ENCODE data around the gene ZNF335. TPM values are rescaled to one million over a fixed set of nuclear protein-coding genes. Genes with fewer than 3 reads are reported as not detected.
A peak's percentile ranks its signal among the peaks of the same experiment; 100 is the strongest.

The ZNF335 gene
- total and polyA plus RNA-seq, 2 of the 13 experiments (the other 11 are each of a cell fraction or from before 2014, with no cell fraction given), result 9.7 to 13.7 TPM

DNA sequence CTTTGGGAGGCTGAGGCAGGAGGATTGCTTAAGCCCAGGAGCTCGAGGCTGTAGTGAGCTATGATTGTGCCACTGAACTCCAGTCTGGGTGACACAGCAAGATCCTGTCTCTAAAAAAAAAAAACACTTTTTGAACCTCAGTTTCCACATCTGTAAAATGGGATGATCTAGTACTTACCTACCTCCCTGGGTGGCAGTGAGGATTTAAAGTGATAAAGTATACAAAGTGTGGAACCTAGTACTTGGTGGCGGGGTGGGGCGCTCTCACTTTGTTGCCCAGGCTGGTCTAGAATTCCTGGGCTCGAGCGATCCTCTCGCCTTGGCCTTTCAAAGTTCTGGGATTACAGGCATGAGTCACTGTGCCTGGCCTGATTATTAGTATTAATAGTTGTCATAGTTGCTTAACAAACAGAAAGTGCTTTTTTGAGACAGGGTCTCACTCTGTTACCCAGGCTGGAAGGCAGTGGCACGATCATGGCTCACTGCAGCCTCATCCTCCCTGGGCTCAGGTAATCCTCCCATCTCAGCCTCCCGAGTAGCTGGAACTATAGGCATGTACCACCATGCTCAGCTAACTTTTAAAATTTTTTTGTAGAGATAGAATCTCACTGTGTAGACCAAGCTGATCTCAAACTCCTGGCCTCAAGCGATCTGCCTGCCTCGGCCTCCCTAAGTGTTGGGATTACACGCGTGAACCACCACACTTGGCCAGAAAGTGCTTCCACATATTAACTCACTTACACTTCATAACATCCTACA, 53.0 kb downstream of the ZNF335 start (continued):
- TF ChIP-seq, protein P1, sequence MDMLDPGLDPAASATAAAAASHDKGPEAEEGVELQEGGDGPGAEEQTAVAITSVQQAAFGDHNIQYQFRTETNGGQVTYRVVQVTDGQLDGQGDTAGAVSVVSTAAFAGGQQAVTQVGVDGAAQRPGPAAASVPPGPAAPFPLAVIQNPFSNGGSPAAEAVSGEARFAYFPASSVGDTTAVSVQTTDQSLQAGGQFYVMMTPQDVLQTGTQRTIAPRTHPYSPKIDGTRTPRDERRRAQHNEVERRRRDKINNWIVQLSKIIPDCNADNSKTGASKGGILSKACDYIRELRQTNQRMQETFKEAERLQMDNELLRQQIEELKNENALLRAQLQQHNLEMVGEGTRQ (IDR thresholded peaks at IDR 0.05; ENCODE audit: low read depth, low read length), result no peak
- TF ChIP-seq, protein P1 (CRISPR knock-in tag; IDR thresholded peaks at IDR 0.05; ENCODE audit: borderline replicate concordance), result no peak
- TF ChIP-seq HDAC6 (IDR thresholded peaks at IDR 0.05; ENCODE audit: low read depth, low read length), result peak; percentile 40; the same call in 1 of the 2 replicates
- TF ChIP-seq, protein P2, sequence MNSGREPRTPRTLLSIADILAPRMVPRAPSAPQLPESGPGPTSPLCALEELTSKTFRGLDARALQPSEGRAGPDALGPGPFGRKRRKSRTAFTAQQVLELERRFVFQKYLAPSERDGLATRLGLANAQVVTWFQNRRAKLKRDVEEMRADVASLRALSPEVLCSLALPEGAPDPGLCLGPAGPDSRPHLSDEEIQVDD (CRISPR knock-in tag; IDR thresholded peaks at IDR 0.05; ENCODE audit: borderline replicate concordance), result no peak
- no peak for TF ChIP-seq ZNF552 (CRISPR knock-in tag; IDR thresholded peaks at IDR 0.05; ENCODE audit: borderline replicate concordance)
- no peak for TF ChIP-seq ZNF432 (CRISPR knock-in tag; IDR thresholded peaks at IDR 0.05; ENCODE audit: borderline replicate concordance)
- TF ChIP-seq RCOR2 (CRISPR knock-in tag; IDR thresholded peaks at IDR 0.05), result peak; percentile 76
- no peak for TF ChIP-seq RFXANK (CRISPR knock-in tag; IDR thresholded peaks at IDR 0.05)
- TF ChIP-seq, protein P3, sequence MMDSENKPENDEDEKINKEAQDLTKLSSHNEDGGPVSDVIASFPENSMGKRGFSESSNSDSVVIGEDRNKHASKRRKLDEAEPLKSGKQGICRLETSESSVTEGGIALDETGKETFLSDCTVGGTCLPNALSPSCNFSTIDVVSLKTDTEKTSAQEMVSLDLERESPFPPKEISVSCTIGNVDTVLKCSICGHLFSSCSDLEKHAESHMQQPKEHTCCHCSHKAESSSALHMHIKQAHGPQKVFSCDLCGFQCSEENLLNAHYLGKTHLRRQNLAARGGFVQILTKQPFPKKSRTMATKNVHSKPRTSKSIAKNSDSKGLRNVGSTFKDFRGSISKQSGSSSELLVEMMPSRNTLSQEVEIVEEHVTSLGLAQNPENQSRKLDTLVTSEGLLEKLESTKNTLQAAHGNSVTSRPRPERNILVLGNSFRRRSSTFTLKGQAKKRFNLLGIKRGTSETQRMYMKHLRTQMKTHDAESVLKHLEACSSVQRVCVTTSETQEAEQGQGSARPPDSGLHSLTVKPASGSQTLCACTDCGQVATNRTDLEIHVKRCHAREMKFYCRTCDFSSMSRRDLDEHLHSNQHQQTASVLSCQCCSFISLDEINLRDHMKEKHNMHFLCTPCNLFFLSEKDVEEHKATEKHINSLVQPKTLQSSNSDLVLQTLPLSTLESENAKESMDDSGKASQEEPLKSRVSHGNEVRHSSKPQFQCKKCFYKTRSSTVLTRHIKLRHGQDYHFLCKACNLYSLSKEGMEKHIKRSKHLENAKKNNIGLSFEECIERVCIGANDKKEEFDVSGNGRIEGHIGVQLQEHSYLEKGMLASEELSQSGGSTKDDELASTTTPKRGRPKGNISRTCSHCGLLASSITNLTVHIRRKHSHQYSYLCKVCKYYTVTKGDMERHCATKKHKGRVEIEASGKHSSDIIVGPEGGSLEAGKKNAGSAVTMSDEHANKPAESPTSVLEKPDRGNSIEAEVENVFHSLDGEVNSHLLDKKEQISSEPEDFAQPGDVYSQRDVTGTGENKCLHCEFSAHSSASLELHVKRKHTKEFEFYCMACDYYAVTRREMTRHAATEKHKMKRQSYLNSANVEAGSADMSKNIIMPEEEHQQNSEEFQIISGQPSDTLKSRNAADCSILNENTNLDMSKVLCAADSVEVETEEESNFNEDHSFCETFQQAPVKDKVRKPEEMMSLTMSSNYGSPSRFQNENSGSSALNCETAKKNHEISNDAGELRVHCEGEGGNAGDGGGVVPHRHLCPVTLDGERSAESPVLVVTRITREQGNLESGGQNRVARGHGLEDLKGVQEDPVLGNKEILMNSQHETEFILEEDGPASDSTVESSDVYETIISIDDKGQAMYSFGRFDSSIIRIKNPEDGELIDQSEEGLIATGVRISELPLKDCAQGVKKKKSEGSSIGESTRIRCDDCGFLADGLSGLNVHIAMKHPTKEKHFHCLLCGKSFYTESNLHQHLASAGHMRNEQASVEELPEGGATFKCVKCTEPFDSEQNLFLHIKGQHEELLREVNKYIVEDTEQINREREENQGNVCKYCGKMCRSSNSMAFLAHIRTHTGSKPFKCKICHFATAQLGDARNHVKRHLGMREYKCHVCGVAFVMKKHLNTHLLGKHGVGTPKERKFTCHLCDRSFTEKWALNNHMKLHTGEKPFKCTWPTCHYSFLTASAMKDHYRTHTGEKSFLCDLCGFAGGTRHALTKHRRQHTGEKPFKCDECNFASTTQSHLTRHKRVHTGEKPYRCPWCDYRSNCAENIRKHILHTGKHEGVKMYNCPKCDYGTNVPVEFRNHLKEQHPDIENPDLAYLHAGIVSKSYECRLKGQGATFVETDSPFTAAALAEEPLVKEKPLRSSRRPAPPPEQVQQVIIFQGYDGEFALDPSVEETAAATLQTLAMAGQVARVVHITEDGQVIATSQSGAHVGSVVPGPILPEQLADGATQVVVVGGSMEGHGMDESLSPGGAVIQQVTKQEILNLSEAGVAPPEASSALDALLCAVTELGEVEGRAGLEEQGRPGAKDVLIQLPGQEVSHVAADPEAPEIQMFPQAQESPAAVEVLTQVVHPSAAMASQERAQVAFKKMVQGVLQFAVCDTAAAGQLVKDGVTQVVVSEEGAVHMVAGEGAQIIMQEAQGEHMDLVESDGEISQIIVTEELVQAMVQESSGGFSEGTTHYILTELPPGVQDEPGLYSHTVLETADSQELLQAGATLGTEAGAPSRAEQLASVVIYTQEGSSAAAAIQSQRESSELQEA (CRISPR knock-in tag; IDR thresholded peaks at IDR 0.05; ENCODE audit: not compliant biosample characterization), result no peak
- no peak for TF ChIP-seq ZNF10 (CRISPR knock-in tag; IDR thresholded peaks at IDR 0.05; ENCODE audit: borderline replicate concordance, low read depth)
- no peak for TF ChIP-seq TSC22D2 (CRISPR knock-in tag; IDR thresholded peaks at IDR 0.05; ENCODE audit: borderline replicate concordance)
- TF ChIP-seq ZNF33B (CRISPR knock-in tag; IDR thresholded peaks at IDR 0.05), result no peak
- TF ChIP-seq ZNF382 (CRISPR knock-in tag; IDR thresholded peaks at IDR 0.05; ENCODE audit: borderline replicate concordance), result no peak
- peak; percentile 21; the same call in 1 of the 2 replicates for TF ChIP-seq PITX1 (CRISPR knock-in tag; IDR thresholded peaks at IDR 0.05)
- no peak for TF ChIP-seq KLF9 (CRISPR knock-in tag; IDR thresholded peaks at IDR 0.05; ENCODE audit: low read depth)
- TF ChIP-seq MEIS1 (CRISPR knock-in tag; IDR thresholded peaks at IDR 0.05; ENCODE audit: borderline replicate concordance), result no peak
- TF ChIP-seq CENPT (CRISPR knock-in tag; IDR thresholded peaks at IDR 0.05; ENCODE audit: low read depth), result no peak
- TF ChIP-seq, protein P4, sequence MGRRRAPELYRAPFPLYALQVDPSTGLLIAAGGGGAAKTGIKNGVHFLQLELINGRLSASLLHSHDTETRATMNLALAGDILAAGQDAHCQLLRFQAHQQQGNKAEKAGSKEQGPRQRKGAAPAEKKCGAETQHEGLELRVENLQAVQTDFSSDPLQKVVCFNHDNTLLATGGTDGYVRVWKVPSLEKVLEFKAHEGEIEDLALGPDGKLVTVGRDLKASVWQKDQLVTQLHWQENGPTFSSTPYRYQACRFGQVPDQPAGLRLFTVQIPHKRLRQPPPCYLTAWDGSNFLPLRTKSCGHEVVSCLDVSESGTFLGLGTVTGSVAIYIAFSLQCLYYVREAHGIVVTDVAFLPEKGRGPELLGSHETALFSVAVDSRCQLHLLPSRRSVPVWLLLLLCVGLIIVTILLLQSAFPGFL (CRISPR knock-in tag; IDR thresholded peaks at IDR 0.05), result no peak

All from HepG2 (cell line).